Thyroid gland (tissue), 4 donors: ENCODE measurements around the gene TRAPPC6A. TPM values are rescaled to one million over a fixed set of nuclear protein-coding genes. Genes with fewer than 3 reads are reported as not detected.

Experiments
- DNase-seq, 2 donors: peaks; one replicate each; pipeline ENCODE4 v3.0.0-alpha.2; 2019
- H3K27ac ChIP-seq, 3 donors: fragments of 200-600 bp; sonication (generic); 1 replicate in 2 of 3; 2 replicates in 1 of 3; pipeline ENCODE4 v1.5.1; 2016 to 2019; ENCODE audit warnings: mild to moderate bottlenecking in 1 of 3, moderate library complexity in 1 of 3
- H3K27me3 ChIP-seq: fragments of 200-600 bp; sonication (generic); one replicate; pipeline ENCODE4 v1.5.1; 2019
- H3K36me3 ChIP-seq, 2 donors: fragments of 200-600 bp; sonication (generic); one replicate each; pipeline ENCODE4 v1.5.1; 2016 to 2019
- H3K4me1 ChIP-seq, 2 donors: fragments of 200-600 bp; sonication (generic); one replicate each; pipeline ENCODE4 v1.5.1; 2017 to 2019
- H3K4me3 ChIP-seq, 3 donors: fragments of 200-600 bp; sonication (generic); replicated peaks in 1 of 3; 1 replicate in 2 of 3; 2 replicates in 1 of 3; pipeline ENCODE4 v1.5.1; 2016; ENCODE audit warnings: mild to moderate bottlenecking in 1 of 3
- H3K9me3 ChIP-seq: fragments of 200-600 bp; sonication (generic); one replicate; pipeline ENCODE4 v1.5.1; 2017
- CTCF ChIP-seq, 6 experiments: fragments of 200-600 bp in 3 of 6; fragments of 450-650 bp in 3 of 6; sonication (generic) in 3 of 6; IDR thresholded peaks; one replicate each; pipeline ENCODE4 v1.5.1; 2016 to 2019; ENCODE audit warnings: antibody characterized with exemption in 6 of 6, mild to moderate bottlenecking in 2 of 6, inconsistent platforms in 1 of 6, moderate library complexity in 1 of 6
- POLR2A ChIP-seq, 2 donors: fragments of 450-650 bp; IDR thresholded peaks; one replicate each; pipeline ENCODE4 v1.6.1; 2017; ENCODE audit warnings: antibody characterized with exemption in 2 of 2, mild to moderate bottlenecking in 2 of 2, moderate library complexity in 1 of 2
- WGBS, 2 donors: methylation state at CpG; one replicate each; pipeline ENCODE4 v1.1.5; 2017; 5-methylcytosine and 5-hydroxymethylcytosine counted together
- intact Hi-C: fragments of 100-400 bp; cut with DNase I; formaldehyde crosslinking; loops from one replicate; pipeline ENCODE4 v1.15.1; 2023
- total RNA-seq, 4 donors: library from RNA; depleted of rRNA; stranded (reverse); fragments of >200 nt; gene quantifications; one replicate each; pipeline ENCODE4 v1.2.3, GENCODE V29; 2016

Gene TRAPPC6A
- total RNA-seq, 4 donors from 2014 or later = 25.0 to 53.3 (median 38.8) TPM

GRCh38 chr19:45115809-45116615, 62.0 kb downstream of the TRAPPC6A start:
- no peak overlapping the region for H3K27ac ChIP-seq
- no peaks in the 10 kb centered on the region for H3K9me3 ChIP-seq
- intact Hi-C loops = no loop called here
- no peak for TF ChIP-seq POLR2A (IDR thresholded peaks at IDR 0.05)
- no peak for TF ChIP-seq CTCF (IDR thresholded peaks at IDR 0.05)
- WGBS, 2 donors = 93% methylated on average over 17 of the region's 21 CpGs
- no peak for DNase-seq
- H3K4me1 ChIP-seq = peaks cover 0 to 63% of the 10 kb centered on the region in 2 donors
- H3K36me3 ChIP-seq = no peaks in the 10 kb centered on the region
- H3K27me3 ChIP-seq = no peaks in the 10 kb centered on the region
- H3K4me3 ChIP-seq = no peak overlapping the region

- Histone ChIP-seq H3K9me3 (no peaks in the 10 kb centered on the region), H3K27me3 (no peaks in the 10 kb centered on the region), H3K27ac (no peak overlapping the region), H3K4me1 (peaks cover 0 to 56% of the 10 kb centered on the region in 2 donors), H3K36me3 (no peaks in the 10 kb centered on the region), H3K4me3 (no peak overlapping the region)
- intact Hi-C loops = no loop called here
- TF ChIP-seq CTCF (IDR thresholded peaks at IDR 0.05) = no peak
- TF ChIP-seq POLR2A (IDR thresholded peaks at IDR 0.05) = no peak
- 76 to 100% methylated on average over 1 to 4 of the region's 4 CpGs for WGBS, 2 donors
- no peak for DNase-seq
These were observed 63.9 kb downstream of the TRAPPC6A start for GRCh38 chr19:45114116-45114515.

GRCh38 chr19:45113628-45114027, 64.4 kb downstream of the TRAPPC6A start:
- TF ChIP-seq CTCF (IDR thresholded peaks at IDR 0.05) = no peak
- Histone ChIP-seq H3K4me1 (peaks cover 0 to 52% of the 10 kb centered on the region in 2 donors), H3K27ac (no peak overlapping the region), H3K27me3 (no peaks in the 10 kb centered on the region), H3K9me3 (no peaks in the 10 kb centered on the region), H3K36me3 (no peaks in the 10 kb centered on the region), H3K4me3 (no peak overlapping the region)
- WGBS, 2 donors = 72 to 75% methylated on average over 5 to 9 of the region's 9 CpGs
- intact Hi-C loops = no loop called here
- DNase-seq = no peak

Other genes with a start within 250 kb of the TRAPPC6A start
- not detected for gene APOC4, start 236.0 kb downstream of the TRAPPC6A start, total RNA-seq
- 1 to 10 TPM in 2 of 4 donors, not detected in 2; 1.6 to 3.3 TPM for gene APOC2, start 232.2 kb downstream of the TRAPPC6A start, total RNA-seq
- 100 to 1,000 TPM in 2 of 4 donors, 10 to 100 TPM in 2; 65.4 to 117 (median 104) TPM for gene CLPTM1, start 222.9 kb downstream of the TRAPPC6A start, total RNA-seq
- gene RELB, start 176.8 kb downstream of the TRAPPC6A start, total RNA-seq = 10 to 100 TPM in 2 of 4 donors, 1 to 10 TPM in 2; 6.7 to 11.3 (median 9.1) TPM
- 10 to 100 TPM; 48.2 to 96.8 (median 95.0) TPM for gene CLASRP, start 139.2 kb downstream of the TRAPPC6A start, total RNA-seq
- 1 to 10 TPM in 1 of 4 donors, under 1 TPM in 2, not detected in 1; 0.34 to 2.1 (median 0.78) TPM for gene ZNF296, start 101.8 kb downstream of the TRAPPC6A start, total RNA-seq
- gene GEMIN7, start 99.0 kb downstream of the TRAPPC6A start, total RNA-seq = 10 to 100 TPM; 10.6 to 22.7 (median 19.1) TPM
- 10 to 100 TPM; 34.9 to 59.7 (median 42.9) TPM for gene PPP1R37, start 85.1 kb downstream of the TRAPPC6A start, total RNA-seq
- gene NKPD1, start 17.3 kb downstream of the TRAPPC6A start, total RNA-seq = 1 to 10 TPM in 1 of 4 donors, under 1 TPM in 3; 0.44 to 1.3 (median 0.68) TPM
- gene BLOC1S3, start 547 bp upstream of the TRAPPC6A start, total RNA-seq = 10 to 100 TPM in 3 of 4 donors, 1 to 10 TPM in 1; 9.1 to 15.4 (median 11.9) TPM
- 10 to 100 TPM in 2 of 4 donors, 1 to 10 TPM in 2; 2.1 to 17.2 (median 11.4) TPM for gene EXOC3L2, start 67.2 kb upstream of the TRAPPC6A start, total RNA-seq
- gene MARK4, start 73.0 kb upstream of the TRAPPC6A start, total RNA-seq = 10 to 100 TPM; 18.5 to 25.1 (median 22.1) TPM
- under 1 TPM in 1 of 4 donors, not detected in 3; 0.27 TPM for gene CKM, start 144.6 kb upstream of the TRAPPC6A start, total RNA-seq
- 1 to 10 TPM in 1 of 4 donors, under 1 TPM in 3; 0.45 to 1.2 (median 0.83) TPM for gene KLC3, start 162.5 kb upstream of the TRAPPC6A start, total RNA-seq
- gene ERCC2, start 192.3 kb upstream of the TRAPPC6A start, total RNA-seq = 10 to 100 TPM in 3 of 4 donors, 1 to 10 TPM in 1; 9.4 to 19.2 (median 15.9) TPM
- 10 to 100 TPM; 11.9 to 64.2 (median 35.8) TPM for gene PPP1R13L, start 226.8 kb upstream of the TRAPPC6A start, total RNA-seq
- 1 to 10 TPM; 1.3 to 9.1 (median 4.2) TPM for gene POLR1G, start 228.4 kb upstream of the TRAPPC6A start, total RNA-seq
- 100 to 1,000 TPM in 2 of 4 donors, 10 to 100 TPM in 2; 89.1 to 157 (median 113) TPM for gene ERCC1, start 245.7 kb upstream of the TRAPPC6A start, total RNA-seq